K562 (cell line): ENCODE measurements around the gene M6PR. TPM values are rescaled to one million over a fixed set of nuclear protein-coding genes. Genes with fewer than 3 reads are reported as not detected.

Source experiments
- ARID3B ChIP-seq: fragments of 250-450 bp; sonication (Bioruptor Pico); IDR thresholded peaks from 2 replicates; pipeline ENCODE4 v1.4.0; 2020; ENCODE audit warnings: borderline replicate concordance
- CHD2 ChIP-seq: IDR thresholded peaks from 2 replicates; pipeline ENCODE4 v1.6.1; 2011; ENCODE audit warnings: low read depth, low read length
- FOXM1 ChIP-seq, 2 experiments: fragments of 450-650 bp in 1 of 2; sonication (generic) in 1 of 2; formaldehyde crosslinking in 1 of 2; IDR thresholded peaks; 2 replicates each; pipeline versions ENCODE4 v1.6.1 to v1.9.0; 2017 to 2022; ENCODE audit warnings: low read depth in 2 of 2, mild to moderate bottlenecking in 2 of 2, missing genetic modification reagents in 1 of 2, moderate library complexity in 1 of 2
- HSF4 ChIP-seq: fragments of 250-450 bp; sonication (Bioruptor Pico); IDR thresholded peaks from 2 replicates; pipeline ENCODE4 v2.1.2; 2022; ENCODE audit warnings: mild to moderate bottlenecking, moderate library complexity, borderline replicate concordance
- KLF1 ChIP-seq: fragments of 450-650 bp; IDR thresholded peaks from 2 replicates; pipeline ENCODE4 v1.6.1; 2016; ENCODE audit warnings: missing genetic modification characterization, missing compliant biosample characterization
- MCM7 ChIP-seq, 2 experiments: fragments of 450-650 bp; IDR thresholded peaks; 2 replicates each; pipeline ENCODE4 v1.6.1; 2016 to 2018
- MXD1 ChIP-seq: fragments of 250-450 bp; sonication (Bioruptor Pico); IDR thresholded peaks from 2 replicates; pipeline ENCODE4 v1.8.0; 2021; ENCODE audit warnings: borderline replicate concordance, mild to moderate bottlenecking, moderate library complexity; ENCODE audit not compliant: poor library complexity, severe bottlenecking
- NR2C2 ChIP-seq, 2 experiments: fragments of 200-800 bp in 1 of 2; sonication (Bioruptor generic) in 1 of 2; sonication (generic) in 1 of 2; formaldehyde crosslinking in 1 of 2; IDR thresholded peaks; 2 replicates each; pipeline versions ENCODE4 v1.6.1 to v1.8.0; 2016 to 2022; ENCODE audit warnings: mild to moderate bottlenecking in 1 of 2, missing compliant biosample characterization in 1 of 2, missing genetic modification characterization in 1 of 2, missing genetic modification reagents in 1 of 2
- PRDM10 ChIP-seq: fragments of 450-650 bp; IDR thresholded peaks from 2 replicates; pipeline ENCODE4 v1.6.1; 2018; ENCODE audit not compliant: partially characterized antibody
- RAD51 ChIP-seq: fragments of 450-650 bp; IDR thresholded peaks from 2 replicates; pipeline ENCODE4 v1.7.1; 2016; ENCODE audit warnings: low read depth, mild to moderate bottlenecking, borderline replicate concordance
- RBM14 ChIP-seq: fragments of 200-400 bp; formaldehyde crosslinking; IDR thresholded peaks from 2 replicates; pipeline ENCODE4 v1.6.1; 2018; ENCODE audit warnings: low read depth, mild to moderate bottlenecking, low read length, moderate library complexity, borderline replicate concordance; ENCODE audit not compliant: insufficient read depth
- SMARCA4 ChIP-seq: fragments of 450-650 bp; IDR thresholded peaks from 2 replicates; pipeline ENCODE4 v1.6.1; 2016
- SPI1 ChIP-seq: IDR thresholded peaks from 2 replicates; pipeline ENCODE4 v1.6.1; 2011; ENCODE audit warnings: low read depth, low read length, control low read depth, borderline replicate concordance
- TAF7 ChIP-seq: fragments of 450-650 bp; IDR thresholded peaks from 2 replicates; pipeline ENCODE4 v1.6.1; 2016; ENCODE audit warnings: missing genetic modification characterization, missing compliant biosample characterization
- THRB ChIP-seq: fragments of 450-650 bp; formaldehyde crosslinking; conservative IDR thresholded peaks from 2 replicates; pipeline ENCODE4 v1.4.0; 2022; ENCODE audit warnings: mild to moderate bottlenecking, missing genetic modification characterization
- ZNF140 ChIP-seq: fragments of 250-450 bp; sonication (Bioruptor Pico); IDR thresholded peaks from 2 replicates; pipeline ENCODE4 v1.8.0; 2021; ENCODE audit warnings: moderate library complexity, mild to moderate bottlenecking, inconsistent platforms
- ZNF41 ChIP-seq: fragments of 250-450 bp; sonication (Bioruptor Pico); conservative IDR thresholded peaks from 2 replicates; pipeline ENCODE4 v1.4.0; 2020; ENCODE audit warnings: mild to moderate bottlenecking
- ZNF507 ChIP-seq: conservative IDR thresholded peaks from 2 replicates; pipeline ENCODE4 v1.6.1; 2017; ENCODE audit warnings: missing genetic modification characterization, missing compliant biosample characterization
- ZNF584 ChIP-seq: fragments of 200-800 bp; sonication (Bioruptor generic); IDR thresholded peaks from 2 replicates; pipeline ENCODE4 v1.6.1; 2016; ENCODE audit warnings: low read depth, mild to moderate bottlenecking, missing genetic modification characterization, missing compliant biosample characterization
- ZNF586 ChIP-seq: fragments of 450-650 bp; formaldehyde crosslinking; conservative IDR thresholded peaks from 2 replicates; pipeline ENCODE4 v1.4.0; 2020; ENCODE audit warnings: mild to moderate bottlenecking, moderate library complexity
- polyA plus RNA-seq, 8 experiments: library from polyadenylated mRNA; depleted of rRNA in 4 of 8; stranded (reverse) in 5 of 8; unstranded in 3 of 8; fragments of >200 nt; fragmentation: Nextera tagmentation in 2 of 8; fragmentation: Illumina TruSeq in 1 of 8; extraction: Ambion mirVana in 2 of 8; extraction: Trizol in 1 of 8; gene quantifications; 2 replicates each; pipeline versions ENCODE4 v1.2.1 to v1.2.3, GENCODE V29; 2011 to 2014; ENCODE audit warnings: inconsistent platforms in 1 of 8, missing spikeins in 1 of 8
- total RNA-seq, 7 experiments: library from RNA; depleted of rRNA in 6 of 7; stranded (reverse); fragments of >200 nt in 6 of 7; fragmentation: Illumina TruSeq in 2 of 7; extraction: Trizol in 2 of 7; gene quantifications; 2 replicates each; pipeline versions ENCODE4 v1.2.1 to v1.2.3, GENCODE V29; 2011 to 2021; ENCODE audit warnings: low replicate concordance in 1 of 7

M6PR gene
- total and polyA plus RNA-seq, 9 of the 15 experiments (the other 6 are each of a cell fraction or from before 2014, with no cell fraction given), result 78.6 to 159 (median 112) TPM

GRCh38 chr12:8949342-8950220 is at the start of gene M6PR (continued):
- TF ChIP-seq PRDM10 (no peak), ZNF140 (CRISPR knock-in tag) (no peak), TAF7 (tag) (0 out of 2 replicates have a peak, but pooled peaks have one; percentile 36), RAD51 (peak; percentile 91), ARID3B (CRISPR knock-in tag) (no peak), RBM14 (no peak), MXD1 (CRISPR knock-in tag) (no peak), HSF4 (CRISPR knock-in tag) (no peak), ZNF507 (tag) (no peak), ZNF41 (CRISPR knock-in tag) (no peak), CHD2 (peak; percentile 71), MCM7 (IDR thresholded peaks at IDR 0.05) (no peak), ZNF584 (CRISPR knock-in tag) (no peak), NR2C2 (CRISPR knock-in tag; IDR thresholded peaks at IDR 0.05) (peak; percentile 82), NR2C2 (tag; IDR thresholded peaks at IDR 0.05) (peak; percentile 92), SPI1 (peak; percentile 57), SMARCA4 (no peak; the same call in 1 of the 2 replicates), ZNF586 (CRISPR knock-in tag) (no peak), FOXM1 (IDR thresholded peaks at IDR 0.05; ENCODE audit: low read depth) (no peak), FOXM1 (CRISPR knock-in tag; IDR thresholded peaks at IDR 0.05; ENCODE audit: low read depth) (no peak), THRB (CRISPR knock-in tag) (0 out of 2 replicates have a peak, but pooled peaks have one; percentile 1), KLF1 (tag) (no peak)
